ENCODE results near the gene CPD.
"Not testable (repeated sequence)": the region's sequence is repeated elsewhere in the genome, so short reads cannot be mapped to it uniquely, and the experiment has no call there.

CPD gene

GRCh38 chr17:30343796-30344195 lies 34.9 kb upstream of the CPD start:
- Histone ChIP-seq H3K4me2 (ENCODE audit: low read length) (no peak overlapping the region), H3K9ac (ENCODE audit: low read depth, low read length) (no peak overlapping the region), H3K4me1 (ENCODE audit: control insufficient read depth, insufficient read depth, low read length) (peaks cover 32% of the 10 kb centered on the region), H3K9me3 (replicated peaks; ENCODE audit: low read length) (no peaks in the 10 kb centered on the region), H3K27me3 (ENCODE audit: control insufficient read depth, insufficient read depth, low read length) (no peaks in the 10 kb centered on the region), H3K4me3 (ENCODE audit: low read length) (no peak overlapping the region), H3K36me3 (ENCODE audit: insufficient read depth, low read length) (no peaks in the 10 kb centered on the region)

GRCh38 chr17:30344283-30345088 lies 34.2 kb upstream of the CPD start:
- Histone ChIP-seq H3K27me3 (ENCODE audit: control insufficient read depth, insufficient read depth, low read length) (peaks cover 5% of the 10 kb centered on the region), H3K36me3 (ENCODE audit: insufficient read depth, low read length) (no peaks in the 10 kb centered on the region), H3K4me2 (ENCODE audit: low read length) (peak overlapping the region; percentile 22), H3K4me1 (ENCODE audit: control insufficient read depth, insufficient read depth, low read length) (peaks cover 32% of the 10 kb centered on the region), H3K4me3 (ENCODE audit: low read length) (no peak overlapping the region), H3K9ac (ENCODE audit: low read depth, low read length) (no peak overlapping the region), H3K9me3 (replicated peaks; ENCODE audit: low read length) (no peaks in the 10 kb centered on the region)

- H3K9ac ChIP-seq (ENCODE audit: low read depth, low read length): no peak overlapping the region
- peaks cover 29% of the 10 kb centered on the region for H3K4me1 ChIP-seq (ENCODE audit: control insufficient read depth, insufficient read depth, low read length)
- H3K9me3 ChIP-seq (replicated peaks; ENCODE audit: low read length): no peaks in the 10 kb centered on the region
- H3K27me3 ChIP-seq (ENCODE audit: control insufficient read depth, insufficient read depth, low read length): peaks cover 6% of the 10 kb centered on the region
- no peak overlapping the region for H3K4me3 ChIP-seq (ENCODE audit: low read length)
- H3K36me3 ChIP-seq (ENCODE audit: insufficient read depth, low read length): no peaks in the 10 kb centered on the region
- peak overlapping the region; percentile 22 for H3K4me2 ChIP-seq (ENCODE audit: low read length)
These were observed 33.7 kb upstream of the CPD start for GRCh38 chr17:30345089-30345433.

GRCh38 chr17:30345527-30346075 lies 33.1 kb upstream of the CPD start:
- H3K27me3 ChIP-seq (ENCODE audit: control insufficient read depth, insufficient read depth, low read length): peaks cover 6% of the 10 kb centered on the region
- H3K4me1 ChIP-seq (ENCODE audit: control insufficient read depth, insufficient read depth, low read length): peaks cover 23% of the 10 kb centered on the region
- H3K9me3 ChIP-seq (replicated peaks; ENCODE audit: low read length): no peaks in the 10 kb centered on the region
- H3K9ac ChIP-seq (ENCODE audit: low read depth, low read length): no peak overlapping the region
- H3K36me3 ChIP-seq (ENCODE audit: insufficient read depth, low read length): no peaks in the 10 kb centered on the region
- H3K4me3 ChIP-seq (ENCODE audit: low read length): no peak overlapping the region
- no peak overlapping the region for H3K4me2 ChIP-seq (ENCODE audit: low read length)

GRCh38 chr17:30346221-30346795 lies 32.4 kb upstream of the CPD start:
- no peaks in the 10 kb centered on the region for H3K36me3 ChIP-seq (ENCODE audit: insufficient read depth, low read length)
- peaks cover 6% of the 10 kb centered on the region for H3K27me3 ChIP-seq (ENCODE audit: control insufficient read depth, insufficient read depth, low read length)
- H3K9ac ChIP-seq (ENCODE audit: low read depth, low read length): no peak overlapping the region
- peaks cover 18% of the 10 kb centered on the region for H3K4me1 ChIP-seq (ENCODE audit: control insufficient read depth, insufficient read depth, low read length)
- no peaks in the 10 kb centered on the region for H3K9me3 ChIP-seq (replicated peaks; ENCODE audit: low read length)
- H3K4me3 ChIP-seq (ENCODE audit: low read length): no peak overlapping the region
- no peak overlapping the region for H3K4me2 ChIP-seq (ENCODE audit: low read length)

- Histone ChIP-seq H3K4me1 (ENCODE audit: control insufficient read depth, insufficient read depth, low read length) (peaks cover 18% of the 10 kb centered on the region), H3K4me3 (ENCODE audit: low read length) (no peak overlapping the region), H3K9me3 (replicated peaks; ENCODE audit: low read length) (no peaks in the 10 kb centered on the region)
These were observed 31.2 kb upstream of the CPD start for GRCh38 chr17:30347488-30347887.

GRCh38 chr17:30349252-30349651 lies 29.5 kb upstream of the CPD start:
- H3K9me3 ChIP-seq (replicated peaks; ENCODE audit: low read length): no peaks in the 10 kb centered on the region
- H3K4me3 ChIP-seq (ENCODE audit: low read length): no peak overlapping the region
- H3K27me3 ChIP-seq (ENCODE audit: control insufficient read depth, insufficient read depth, low read length): peaks cover 6% of the 10 kb centered on the region
- H3K9ac ChIP-seq (ENCODE audit: low read depth, low read length): no peak overlapping the region
- H3K4me2 ChIP-seq (ENCODE audit: low read length): no peak overlapping the region
- H3K36me3 ChIP-seq (ENCODE audit: insufficient read depth, low read length): no peaks in the 10 kb centered on the region
- peaks cover 16% of the 10 kb centered on the region for H3K4me1 ChIP-seq (ENCODE audit: control insufficient read depth, insufficient read depth, low read length)

More at GRCh38 chr17:30347488-30347887, 31.2 kb upstream of the CPD start:
- H3K27me3 ChIP-seq (ENCODE audit: control insufficient read depth, insufficient read depth, low read length): peaks cover 6% of the 10 kb centered on the region
- H3K9ac ChIP-seq (ENCODE audit: low read depth, low read length): no peak overlapping the region
- no peaks in the 10 kb centered on the region for H3K36me3 ChIP-seq (ENCODE audit: insufficient read depth, low read length)
- no peak overlapping the region for H3K4me2 ChIP-seq (ENCODE audit: low read length)

- not testable (repeated sequence) for H3K4me2 ChIP-seq (ENCODE audit: low read length); H3K9me3 ChIP-seq (replicated peaks; ENCODE audit: low read length); H3K4me1 ChIP-seq (ENCODE audit: control insufficient read depth, insufficient read depth, low read length); H3K4me3 ChIP-seq (ENCODE audit: low read length); H3K36me3 ChIP-seq (ENCODE audit: insufficient read depth, low read length); H3K9ac ChIP-seq (ENCODE audit: low read depth, low read length)
- peaks cover 15% of the 10 kb centered on the region for H3K27me3 ChIP-seq (ENCODE audit: control insufficient read depth, insufficient read depth, low read length)
These were observed 27.5 kb upstream of the CPD start for GRCh38 chr17:30351263-30351662.

GRCh38 chr17:30351735-30352134 lies 27.0 kb upstream of the CPD start:
- Histone ChIP-seq H3K27me3 (ENCODE audit: control insufficient read depth, insufficient read depth, low read length) (peaks cover 20% of the 10 kb centered on the region), H3K4me1 (ENCODE audit: control insufficient read depth, insufficient read depth, low read length) (no peaks in the 10 kb centered on the region), H3K4me2 (ENCODE audit: low read length) (no peak overlapping the region), H3K9me3 (replicated peaks; ENCODE audit: low read length) (no peaks in the 10 kb centered on the region), H3K36me3 (ENCODE audit: insufficient read depth, low read length) (no peaks in the 10 kb centered on the region), H3K9ac (ENCODE audit: low read depth, low read length) (no peak overlapping the region), H3K4me3 (ENCODE audit: low read length) (no peak overlapping the region)

- Histone ChIP-seq H3K27me3 (ENCODE audit: control insufficient read depth, insufficient read depth, low read length) (peaks cover 20% of the 10 kb centered on the region), H3K9me3 (replicated peaks; ENCODE audit: low read length) (no peaks in the 10 kb centered on the region), H3K4me3 (ENCODE audit: low read length) (no peak overlapping the region), H3K36me3 (ENCODE audit: insufficient read depth, low read length) (no peaks in the 10 kb centered on the region), H3K4me2 (ENCODE audit: low read length) (no peak overlapping the region), H3K4me1 (ENCODE audit: control insufficient read depth, insufficient read depth, low read length) (no peaks in the 10 kb centered on the region), H3K9ac (ENCODE audit: low read depth, low read length) (no peak overlapping the region)
These were observed 26.4 kb upstream of the CPD start for GRCh38 chr17:30352240-30352814.

- peaks cover 16% of the 10 kb centered on the region for H3K27me3 ChIP-seq (ENCODE audit: control insufficient read depth, insufficient read depth, low read length)
- H3K36me3 ChIP-seq (ENCODE audit: insufficient read depth, low read length): no peaks in the 10 kb centered on the region
- H3K4me3 ChIP-seq (ENCODE audit: low read length): no peak overlapping the region
- H3K9ac ChIP-seq (ENCODE audit: low read depth, low read length): no peak overlapping the region
- no peaks in the 10 kb centered on the region for H3K9me3 ChIP-seq (replicated peaks; ENCODE audit: low read length)
- H3K4me1 ChIP-seq (ENCODE audit: control insufficient read depth, insufficient read depth, low read length): no peaks in the 10 kb centered on the region
- no peak overlapping the region for H3K4me2 ChIP-seq (ENCODE audit: low read length)
These were observed 24.0 kb upstream of the CPD start for GRCh38 chr17:30354701-30355100.
